Neural cell (in vitro differentiated cells): Measurements from ENCODE around the gene TBX2. TPM values are rescaled to one million over a fixed set of nuclear protein-coding genes. Genes with fewer than 3 reads are reported as not detected.

Experiments
- H2AFZ ChIP-seq: fragments of 200-600, 300-800 bp; sonication (generic), shearing (Covaris generic); 2 replicates; pipeline ENCODE4 v1.6.0; 2014; ENCODE audit warnings: low read depth, mild to moderate bottlenecking, antibody characterized with exemption, low read length, moderate library complexity
- H3F3A ChIP-seq: fragments of 200-600 bp; shearing (Covaris generic); 2 replicates; pipeline ENCODE4 v1.6.1; 2016; ENCODE audit warnings: mild to moderate bottlenecking, moderate library complexity, mixed read lengths, antibody characterized with exemption, low read length; ENCODE audit not compliant: insufficient read depth, poor library complexity, severe bottlenecking
- H3K27ac ChIP-seq: fragments of 200-600, 300-800 bp; sonication (generic), shearing (Covaris generic); 2 replicates; pipeline ENCODE4 v1.5.1; 2014; ENCODE audit warnings: mild to moderate bottlenecking, low read length, moderate library complexity
- H3K27me3 ChIP-seq: fragments of 300-800, 200-600 bp; sonication (generic), shearing (Covaris generic); 2 replicates; pipeline ENCODE4 v1.6.0; 2014; ENCODE audit warnings: mild to moderate bottlenecking, low read depth, low read length, moderate library complexity; ENCODE audit not compliant: insufficient read depth
- H3K36me3 ChIP-seq: fragments of 300-800, 200-600 bp; sonication (generic), shearing (Covaris generic); 2 replicates; pipeline ENCODE4 v1.5.1; 2014; ENCODE audit warnings: mild to moderate bottlenecking, antibody characterized with exemption, low read length, moderate library complexity; ENCODE audit not compliant: insufficient read depth
- H3K4me2 ChIP-seq: fragments of 300-800, 200-600 bp; sonication (generic), shearing (Covaris generic); 2 replicates; pipeline ENCODE4 v1.6.0; 2014; ENCODE audit warnings: mild to moderate bottlenecking, low read length
- H3K4me3 ChIP-seq: fragments of 300-800, 200-600 bp; sonication (generic), shearing (Covaris generic); 2 replicates; pipeline ENCODE4 v1.5.1; 2014; ENCODE audit warnings: mild to moderate bottlenecking, low read length, moderate library complexity
- H3K79me2 ChIP-seq: fragments of 200-600 bp; shearing (Covaris generic); replicated peaks from 2 replicates; pipeline ENCODE4 v1.6.0; 2014; ENCODE audit warnings: mild to moderate bottlenecking, low read length, moderate library complexity; ENCODE audit not compliant: insufficient read depth
- H3K9ac ChIP-seq: fragments of 300-800, 200-600 bp; sonication (generic), shearing (Covaris generic); 2 replicates; pipeline ENCODE4 v1.6.1; 2016; ENCODE audit warnings: mild to moderate bottlenecking, low read length, mixed read lengths
- H3K9me2 ChIP-seq: fragments of 200-600 bp; shearing (Covaris generic); 2 replicates; pipeline ENCODE4 v1.6.1; 2016; ENCODE audit warnings: mild to moderate bottlenecking, low read length, mixed read lengths; ENCODE audit not compliant: insufficient read depth
- H3K9me3 ChIP-seq: fragments of 200-600, 300-800 bp; sonication (generic), shearing (Covaris generic); 2 replicates; pipeline ENCODE4 v1.6.1; 2016; ENCODE audit warnings: mild to moderate bottlenecking, mixed run types, low read length, moderate library complexity, mixed read lengths
- H4K20me1 ChIP-seq: fragments of 200-600 bp; shearing (Covaris generic); 2 replicates; pipeline ENCODE4 v1.6.1; 2016; ENCODE audit warnings: mild to moderate bottlenecking, mixed run types; ENCODE audit not compliant: insufficient read depth
- CTCF ChIP-seq: fragments of 450-650 bp; IDR thresholded peaks from 2 replicates; pipeline ENCODE4 v1.5.1; 2014; ENCODE audit warnings: antibody characterized with exemption, mild to moderate bottlenecking, moderate library complexity; ENCODE audit not compliant: poor library complexity, severe bottlenecking
- EP300 ChIP-seq: fragments of 450-650 bp; conservative IDR thresholded peaks from 2 replicates; pipeline ENCODE4 v1.6.1; 2014; ENCODE audit warnings: antibody characterized with exemption, mild to moderate bottlenecking, moderate library complexity; ENCODE audit not compliant: poor library complexity, severe bottlenecking
- EZH2 ChIP-seq: fragments of 200-600, 300-800 bp; shearing (Covaris generic), sonication (generic); IDR thresholded peaks from 2 replicates; pipeline ENCODE4 v1.6.1; 2014; ENCODE audit warnings: antibody characterized with exemption, low read length, borderline replicate concordance, mild to moderate bottlenecking; ENCODE audit not compliant: insufficient read depth, poor library complexity, severe bottlenecking
- MXI1 ChIP-seq: fragments of 450-650 bp; conservative IDR thresholded peaks from 2 replicates; pipeline ENCODE4 v1.6.1; 2014; ENCODE audit warnings: antibody characterized with exemption, mild to moderate bottlenecking; ENCODE audit not compliant: poor library complexity, severe bottlenecking
- POLR2AphosphoS5 ChIP-seq: IDR thresholded peaks from 2 replicates; pipeline ENCODE4 v1.6.1; 2012
- RAD21 ChIP-seq: fragments of 450-650 bp; conservative IDR thresholded peaks from 2 replicates; pipeline ENCODE4 v1.6.1; 2014; ENCODE audit warnings: antibody characterized with exemption, mild to moderate bottlenecking, moderate library complexity
- SMC3 ChIP-seq: fragments of 450-650 bp; conservative IDR thresholded peaks from 2 replicates; pipeline ENCODE4 v1.6.1; 2014; ENCODE audit warnings: antibody characterized with exemption, mild to moderate bottlenecking, moderate library complexity; ENCODE audit not compliant: poor library complexity
- TAF1 ChIP-seq: IDR thresholded peaks from 2 replicates; pipeline ENCODE4 v1.6.1; 2012; ENCODE audit warnings: low read depth
- polyA plus RNA-seq: library from polyadenylated mRNA; depleted of rRNA; stranded (reverse); fragments of >200 nt; gene quantifications from 2 replicates; pipeline ENCODE4 v1.2.3, GENCODE V29; 2014
- TF ChIP-seq, protein P1 (sequence below): IDR thresholded peaks from 2 replicates; pipeline ENCODE4 v1.6.1; 2012; ENCODE audit warnings: borderline replicate concordance

TBX2 gene
- polyA plus RNA-seq, 1 donor from 2014 or later, result not detected

DNA sequence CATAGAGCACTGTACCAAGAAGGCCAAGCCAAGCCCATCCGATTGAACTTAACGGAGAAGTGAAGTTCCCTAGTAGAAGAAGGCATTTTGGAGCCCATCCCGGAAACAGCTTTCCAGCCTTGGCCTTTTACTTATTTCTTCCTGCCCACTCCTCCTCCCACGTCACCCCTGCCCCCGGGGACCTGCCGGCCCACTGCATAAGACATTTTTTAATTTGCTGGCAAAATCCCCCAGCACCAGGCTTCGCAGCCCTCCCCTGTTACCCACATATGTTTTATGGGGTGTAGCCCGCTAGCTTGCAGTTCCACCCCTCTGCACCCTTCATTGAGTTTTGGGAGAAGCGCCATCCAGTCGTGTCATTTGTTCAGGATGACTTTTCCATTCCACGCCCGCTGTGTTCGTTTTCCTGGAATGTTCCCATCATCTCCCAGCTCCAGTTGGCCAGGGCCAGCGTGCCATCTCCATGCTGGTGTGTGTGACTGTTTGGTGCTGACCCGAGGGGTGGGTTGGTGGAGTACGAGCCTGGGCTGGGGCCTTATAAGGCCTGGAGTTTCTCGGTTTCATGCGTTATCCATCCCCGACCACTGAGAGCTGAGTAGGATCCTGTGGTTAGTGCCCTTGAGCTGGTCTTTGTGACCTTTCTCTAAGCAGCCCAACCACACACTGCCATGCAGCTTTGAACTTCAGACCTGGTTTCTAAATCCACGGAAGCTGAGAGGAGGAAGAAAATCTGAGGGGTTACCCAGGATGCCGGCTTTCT is 20.0 kb upstream of the TBX2 start:
- H3K9me3 ChIP-seq, result no peaks in the 10 kb centered on the region
- H3K27ac ChIP-seq, result no peak overlapping the region
- no peaks in the 10 kb centered on the region for H3K9me2 ChIP-seq
- H4K20me1 ChIP-seq, result no peaks in the 10 kb centered on the region
- TF ChIP-seq RAD21, result no peak
- no peak for TF ChIP-seq SMC3
- no peak for TF ChIP-seq EZH2
- no peak for TF ChIP-seq CTCF
- TF ChIP-seq POLR2AphosphoS5, result no peak
- TF ChIP-seq, protein P1, sequence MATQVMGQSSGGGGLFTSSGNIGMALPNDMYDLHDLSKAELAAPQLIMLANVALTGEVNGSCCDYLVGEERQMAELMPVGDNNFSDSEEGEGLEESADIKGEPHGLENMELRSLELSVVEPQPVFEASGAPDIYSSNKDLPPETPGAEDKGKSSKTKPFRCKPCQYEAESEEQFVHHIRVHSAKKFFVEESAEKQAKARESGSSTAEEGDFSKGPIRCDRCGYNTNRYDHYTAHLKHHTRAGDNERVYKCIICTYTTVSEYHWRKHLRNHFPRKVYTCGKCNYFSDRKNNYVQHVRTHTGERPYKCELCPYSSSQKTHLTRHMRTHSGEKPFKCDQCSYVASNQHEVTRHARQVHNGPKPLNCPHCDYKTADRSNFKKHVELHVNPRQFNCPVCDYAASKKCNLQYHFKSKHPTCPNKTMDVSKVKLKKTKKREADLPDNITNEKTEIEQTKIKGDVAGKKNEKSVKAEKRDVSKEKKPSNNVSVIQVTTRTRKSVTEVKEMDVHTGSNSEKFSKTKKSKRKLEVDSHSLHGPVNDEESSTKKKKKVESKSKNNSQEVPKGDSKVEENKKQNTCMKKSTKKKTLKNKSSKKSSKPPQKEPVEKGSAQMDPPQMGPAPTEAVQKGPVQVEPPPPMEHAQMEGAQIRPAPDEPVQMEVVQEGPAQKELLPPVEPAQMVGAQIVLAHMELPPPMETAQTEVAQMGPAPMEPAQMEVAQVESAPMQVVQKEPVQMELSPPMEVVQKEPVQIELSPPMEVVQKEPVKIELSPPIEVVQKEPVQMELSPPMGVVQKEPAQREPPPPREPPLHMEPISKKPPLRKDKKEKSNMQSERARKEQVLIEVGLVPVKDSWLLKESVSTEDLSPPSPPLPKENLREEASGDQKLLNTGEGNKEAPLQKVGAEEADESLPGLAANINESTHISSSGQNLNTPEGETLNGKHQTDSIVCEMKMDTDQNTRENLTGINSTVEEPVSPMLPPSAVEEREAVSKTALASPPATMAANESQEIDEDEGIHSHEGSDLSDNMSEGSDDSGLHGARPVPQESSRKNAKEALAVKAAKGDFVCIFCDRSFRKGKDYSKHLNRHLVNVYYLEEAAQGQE, result no peak
- no peak for TF ChIP-seq EP300
- TF ChIP-seq MXI1, result no peak
- TF ChIP-seq TAF1, result no peak
- H3K9ac ChIP-seq, result no peak overlapping the region
- H3F3A ChIP-seq, result no peaks in the 10 kb centered on the region
- no peak overlapping the region for H3K4me2 ChIP-seq
- no peaks in the 10 kb centered on the region for H3K36me3 ChIP-seq
- no peak overlapping the region for H3K4me3 ChIP-seq
- no peaks in the 10 kb centered on the region for H3K27me3 ChIP-seq
- H2AFZ ChIP-seq, result no peak overlapping the region
- H3K79me2 ChIP-seq, result no peaks in the 10 kb centered on the region

- no peaks in the 10 kb centered on the region for H3K9me3 ChIP-seq
- H3F3A ChIP-seq, result no peaks in the 10 kb centered on the region
- H3K79me2 ChIP-seq, result no peaks in the 10 kb centered on the region
- no peaks in the 10 kb centered on the region for H3K27me3 ChIP-seq
- H3K4me2 ChIP-seq, result no peak overlapping the region
- no peaks in the 10 kb centered on the region for H3K36me3 ChIP-seq
- H2AFZ ChIP-seq, result no peak overlapping the region
- no peak overlapping the region for H3K27ac ChIP-seq
- TF ChIP-seq RAD21 (no peak), EP300 (no peak), SMC3 (no peak), TAF1 (no peak), MXI1 (no peak), POLR2AphosphoS5 (no peak), CTCF (no peak)
- TF ChIP-seq, protein P1, result no peak
- H4K20me1 ChIP-seq, result no peaks in the 10 kb centered on the region
- H3K9me2 ChIP-seq, result no peaks in the 10 kb centered on the region
- no peak overlapping the region for H3K4me3 ChIP-seq
- H3K9ac ChIP-seq, result no peak overlapping the region
Measured at GRCh38 chr17:61380217-61380835, 19.3 kb upstream of the TBX2 start.
